GM12878 (cell line): ENCODE measurements around the gene PSMB7. TPM values are rescaled to one million over a fixed set of nuclear protein-coding genes. Genes with fewer than 3 reads are reported as not detected.
A peak's percentile ranks its signal among the peaks of the same experiment; 100 is the strongest.

Source experiments
- ATAC-seq: fragments of 200-7000 bp; cut with Tn5 transposase; 3 replicates; pipeline ENCODE4 v1.9.1; 2020; ENCODE audit warnings: mild to moderate bottlenecking, moderate library complexity
- BruUV-seq: library from RNA; stranded (reverse); fragments of 400-500 nt; replicated peaks from 2 replicates; lab custom pipeline; 2021; lab: Mats Ljungman, UMichigan
- CTCF ChIA-PET: fragments of 300-600 bp; sonication (Branson Sonifier 250); formaldehyde crosslinking; extraction: SDS; loops from one replicate; lab custom pipeline; 2021; ENCODE audit warnings: inconsistent platforms; lab: Yijun Ruan, JAX
- POLR2A ChIA-PET: fragments of 350-600 bp; formaldehyde crosslinking; extraction: SDS; loops from one replicate; lab custom pipeline; 2021; ENCODE audit warnings: inconsistent platforms; lab: Charles Lee
- RAD21 ChIA-PET: fragments of 300-600 bp; sonication (Branson Sonifier 250); formaldehyde crosslinking; loops from one replicate; lab custom pipeline; 2023; ENCODE audit warnings: antibody characterized with exemption; ENCODE audit not compliant: unreplicated experiment; lab: Charles Lee
- SMC1A ChIA-PET: fragments of 300-600 bp; sonication (Branson Sonifier 250); formaldehyde crosslinking; loops from one replicate; lab custom pipeline; 2023; ENCODE audit not compliant: unreplicated experiment, uncharacterized antibody; lab: Charles Lee
- DNase-seq: peaks from one replicate; pipeline ENCODE4 v3.0.0-alpha.2; 2011; ENCODE audit warnings: low read depth, low spot score
- FAIRE-seq: peaks from 3 replicates; lab custom pipeline; 2011; peaks lifted over from hg19 to GRCh38; lab: Jason Lieb, UNC
- H2AFZ ChIP-seq: 2 replicates; pipeline ENCODE4 v1.6.0; 2011; ENCODE audit warnings: low read depth, low read length, control low read depth; ENCODE audit not compliant: control insufficient read depth
- H3K27ac ChIP-seq: 2 replicates; pipeline ENCODE4 v1.5.1; 2011; ENCODE audit warnings: control low read depth; ENCODE audit not compliant: control insufficient read depth, insufficient read depth
- H3K27me3 ChIP-seq, 2 experiments: replicated peaks in 1 of 2; 2 replicates each; pipeline versions ENCODE4 v1.6.0 to v1.6.1; 2011; ENCODE audit warnings: low read length in 1 of 2; ENCODE audit not compliant: control insufficient read depth in 2 of 2, insufficient read depth in 2 of 2
- H3K36me3 ChIP-seq, 2 experiments: 2 replicates each; pipeline ENCODE4 v1.5.1; 2011; ENCODE audit warnings: low read length in 1 of 2; ENCODE audit not compliant: control insufficient read depth in 2 of 2, insufficient read depth in 2 of 2
- H3K4me1 ChIP-seq: 2 replicates; pipeline ENCODE4 v1.6.1; 2011; ENCODE audit warnings: mild to moderate bottlenecking, low read length, moderate library complexity, mixed read lengths; ENCODE audit not compliant: control insufficient read depth, insufficient read depth
- H3K4me2 ChIP-seq: 2 replicates; pipeline ENCODE4 v1.6.0; 2011; ENCODE audit warnings: control low read depth; ENCODE audit not compliant: control insufficient read depth, insufficient read depth
- H3K4me3 ChIP-seq: fragments of 200-600 bp; sonication (generic); 2 replicates; pipeline ENCODE4 v1.5.1; 2016
- H3K79me2 ChIP-seq: 2 replicates; pipeline ENCODE4 v1.6.0; 2011; ENCODE audit warnings: low read length; ENCODE audit not compliant: control insufficient read depth, insufficient read depth
- H3K9ac ChIP-seq: 2 replicates; pipeline ENCODE4 v1.8.0; 2011; ENCODE audit warnings: low read length, control low read depth, mixed read lengths; ENCODE audit not compliant: control insufficient read depth, insufficient read depth
- H3K9me3 ChIP-seq: replicated peaks from 3 replicates; pipeline ENCODE4 v1.5.1; 2011; ENCODE audit warnings: mild to moderate bottlenecking, low read length; ENCODE audit not compliant: control insufficient read depth, insufficient read depth
- H4K20me1 ChIP-seq: 2 replicates; pipeline ENCODE4 v1.6.0; 2011; ENCODE audit not compliant: control insufficient read depth, insufficient read depth
- ETV6 ChIP-seq, 2 experiments: fragments of 450-650 bp in 1 of 2; IDR thresholded peaks in 1 of 2; conservative IDR thresholded peaks in 1 of 2; 2 replicates each; pipeline ENCODE4 v1.6.1; 2014; ENCODE audit warnings: antibody characterized with exemption in 1 of 2, borderline replicate concordance in 1 of 2, low read depth in 1 of 2, mild to moderate bottlenecking in 1 of 2, moderate library complexity in 1 of 2
- POLR2A ChIP-seq: IDR thresholded peaks from 2 replicates; pipeline ENCODE4 v1.6.1; 2011; ENCODE audit warnings: low read depth, mild to moderate bottlenecking, low read length
- POLR2AphosphoS2 ChIP-seq: IDR thresholded peaks from 2 replicates; pipeline ENCODE4 v1.6.1; 2011; ENCODE audit warnings: low read depth, mild to moderate bottlenecking, low read length, improper control_type of control experiment, moderate library complexity
- POLR2AphosphoS5 ChIP-seq: IDR thresholded peaks from 2 replicates; pipeline ENCODE4 v1.6.1; 2011; ENCODE audit warnings: mild to moderate bottlenecking, low read length, inconsistent platforms
- SMC3 ChIP-seq: IDR thresholded peaks from 2 replicates; pipeline ENCODE4 v1.6.1; 2011; ENCODE audit warnings: low read length, improper control_type of control experiment, borderline replicate concordance
- WGBS: methylation state at CpG from one replicate; pipeline ENCODE4 v1.1.6; 2016; ENCODE audit warnings: low lambda C conversion rate; ENCODE audit not compliant: insufficient replicate concordance, insufficient coverage; ENCODE audit errors: missing lambda C conversion rate; 5-methylcytosine and 5-hydroxymethylcytosine counted together
- in situ Hi-C: fragments of 300-500 bp; cut with MboI; formaldehyde crosslinking; loops from 9 replicates; pipeline ENCODE4 v1.14.3; 2018; ENCODE audit warnings: mixed read lengths
- intact Hi-C: fragments of 100-400 bp; cut with micrococcal nuclease; formaldehyde crosslinking; loops from one replicate; pipeline ENCODE4 v1.14.2; 2022; ENCODE audit not compliant: unreplicated experiment
- polyA plus RNA-seq, 11 experiments: library from polyadenylated mRNA; depleted of rRNA in 4 of 11; unstranded in 6 of 11; stranded (reverse) in 5 of 11; fragments of >200 nt; fragmentation: Nextera tagmentation in 4 of 11; fragmentation: Illumina TruSeq in 1 of 11; extraction: Ambion mirVana in 4 of 11; extraction: Trizol in 1 of 11; gene quantifications; 1 replicate in 1 of 11; 2 replicates in 10 of 11; pipeline versions ENCODE4 v1.2.1 to v1.2.3, GENCODE V29; 2011 to 2016; ENCODE audit warnings: inconsistent platforms in 2 of 11, missing spikeins in 2 of 11, low read depth in 1 of 11
- total RNA-seq, 4 experiments: library from RNA; depleted of rRNA in 3 of 4; stranded (reverse); fragments of >200 nt in 3 of 4; fragmentation: Illumina TruSeq in 1 of 4; extraction: Trizol in 1 of 4; gene quantifications; 2 replicates each; pipeline versions ENCODE4 v1.2.1 to v1.2.3, GENCODE V29; 2013 to 2021
- TF ChIP-seq, protein P1 (sequence below): IDR thresholded peaks from 2 replicates; pipeline ENCODE4 v1.6.1; 2011; ENCODE audit warnings: borderline replicate concordance, low read depth, mild to moderate bottlenecking, moderate library complexity, mixed read lengths, low read length; ENCODE audit not compliant: insufficient read depth; ENCODE audit errors: extremely low read length

The PSMB7 gene
- total and polyA plus RNA-seq, 10 of the 15 experiments (the other 5 are each of a cell fraction or from before 2014, with no cell fraction given) = 174 to 564 (median 268) TPM

- TF ChIP-seq POLR2A = peak; percentile 70
- no peak for TF ChIP-seq ETV6 (conservative IDR thresholded peaks at IDR 0.05 in 1 of 2, IDR thresholded peaks at IDR 0.05 in 1 of 2; ENCODE audit: borderline replicate concordance in 1 of 2, low read depth in 1 of 2)
- TF ChIP-seq POLR2AphosphoS5 = 0 out of 2 replicates have a peak, but pooled peaks have one; percentile 20
- TF ChIP-seq POLR2AphosphoS2 = peak; percentile 44; the same call in 1 of the 2 replicates
- ChIA-PET SMC1A (no interaction called here), RAD21 (no interaction called here), CTCF (no interaction called here), POLR2A (no interaction called here)
- in situ Hi-C loops = no loop called here
- ATAC-seq (no peak), FAIRE-seq (no peak), DNase-seq (no peak)
- Histone ChIP-seq H3K9me3 (no peaks in the 10 kb centered on the region), H4K20me1 (no peaks in the 10 kb centered on the region), H3K4me1 (no peaks in the 10 kb centered on the region), H3K27ac (no peak overlapping the region), H3K79me2 (no peaks in the 10 kb centered on the region), H3K4me2 (no peak overlapping the region), H3K27me3 (no peaks in the 10 kb centered on the region), H3K9ac (no peak overlapping the region), H2AFZ (no peak overlapping the region), H3K4me3 (no peak overlapping the region), H3K36me3 (peaks cover 53 to 61% of the 10 kb centered on the region in 2 experiments)
- 95% methylated on average over 12 of the region's 12 CpGs for WGBS
- no TSS peak for BruUV-seq
- intact Hi-C loops = no loop called here
Measured at GRCh38 chr9:124348831-124349230, 66.4 kb downstream of the PSMB7 start.

- in situ Hi-C loops = no loop called here
- RAD21 ChIA-PET = no interaction called here
Measured at GRCh38 chr9:124348363-124348762, 66.9 kb downstream of the PSMB7 start.

More at GRCh38 chr9:124348363-124348762, 66.9 kb downstream of the PSMB7 start:
- Histone ChIP-seq H3K4me1 (no peaks in the 10 kb centered on the region), H3K4me2 (no peak overlapping the region), H2AFZ (no peak overlapping the region), H3K36me3 (peaks cover 53 to 64% of the 10 kb centered on the region in 2 experiments), H3K79me2 (no peaks in the 10 kb centered on the region), H3K9me3 (no peaks in the 10 kb centered on the region), H3K9ac (no peak overlapping the region), H3K4me3 (no peak overlapping the region), H3K27ac (no peak overlapping the region), H4K20me1 (no peaks in the 10 kb centered on the region), H3K27me3 (no peaks in the 10 kb centered on the region)
- ChIA-PET POLR2A (no interaction called here), CTCF (no interaction called here), SMC1A (no interaction called here)
- no TSS peak for BruUV-seq
- FAIRE-seq = no peak
- 98% methylated on average over 3 of the region's 3 CpGs for WGBS
- TF ChIP-seq POLR2AphosphoS5 (0 out of 2 replicates have a peak, but pooled peaks have one; percentile 6), SMC3 (no peak)
- TF ChIP-seq, protein P1, sequence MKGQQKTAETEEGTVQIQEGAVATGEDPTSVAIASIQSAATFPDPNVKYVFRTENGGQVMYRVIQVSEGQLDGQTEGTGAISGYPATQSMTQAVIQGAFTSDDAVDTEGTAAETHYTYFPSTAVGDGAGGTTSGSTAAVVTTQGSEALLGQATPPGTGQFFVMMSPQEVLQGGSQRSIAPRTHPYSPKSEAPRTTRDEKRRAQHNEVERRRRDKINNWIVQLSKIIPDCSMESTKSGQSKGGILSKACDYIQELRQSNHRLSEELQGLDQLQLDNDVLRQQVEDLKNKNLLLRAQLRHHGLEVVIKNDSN = no peak
- intact Hi-C loops = no loop called here
- no peak for ATAC-seq
- no peak for DNase-seq
